Stimulated activated CD4-positive, alpha-beta T cell treated with anti-CD3 and anti-CD28 coated beads, Interleukin-4, amount 100 ng/mL, for 24 hours (primary cell): Measurements from ENCODE around the gene NOVA2.
A peak's percentile ranks its signal among the peaks of the same experiment; 100 is the strongest.

ENCODE experiments used
- DNase-seq: peaks from one replicate; pipeline ENCODE4 v3.0.0-alpha.2; 2020

NOVA2 gene, protein sequence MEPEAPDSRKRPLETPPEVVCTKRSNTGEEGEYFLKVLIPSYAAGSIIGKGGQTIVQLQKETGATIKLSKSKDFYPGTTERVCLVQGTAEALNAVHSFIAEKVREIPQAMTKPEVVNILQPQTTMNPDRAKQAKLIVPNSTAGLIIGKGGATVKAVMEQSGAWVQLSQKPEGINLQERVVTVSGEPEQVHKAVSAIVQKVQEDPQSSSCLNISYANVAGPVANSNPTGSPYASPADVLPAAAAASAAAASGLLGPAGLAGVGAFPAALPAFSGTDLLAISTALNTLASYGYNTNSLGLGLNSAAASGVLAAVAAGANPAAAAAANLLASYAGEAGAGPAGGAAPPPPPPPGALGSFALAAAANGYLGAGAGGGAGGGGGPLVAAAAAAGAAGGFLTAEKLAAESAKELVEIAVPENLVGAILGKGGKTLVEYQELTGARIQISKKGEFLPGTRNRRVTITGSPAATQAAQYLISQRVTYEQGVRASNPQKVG

DNA sequence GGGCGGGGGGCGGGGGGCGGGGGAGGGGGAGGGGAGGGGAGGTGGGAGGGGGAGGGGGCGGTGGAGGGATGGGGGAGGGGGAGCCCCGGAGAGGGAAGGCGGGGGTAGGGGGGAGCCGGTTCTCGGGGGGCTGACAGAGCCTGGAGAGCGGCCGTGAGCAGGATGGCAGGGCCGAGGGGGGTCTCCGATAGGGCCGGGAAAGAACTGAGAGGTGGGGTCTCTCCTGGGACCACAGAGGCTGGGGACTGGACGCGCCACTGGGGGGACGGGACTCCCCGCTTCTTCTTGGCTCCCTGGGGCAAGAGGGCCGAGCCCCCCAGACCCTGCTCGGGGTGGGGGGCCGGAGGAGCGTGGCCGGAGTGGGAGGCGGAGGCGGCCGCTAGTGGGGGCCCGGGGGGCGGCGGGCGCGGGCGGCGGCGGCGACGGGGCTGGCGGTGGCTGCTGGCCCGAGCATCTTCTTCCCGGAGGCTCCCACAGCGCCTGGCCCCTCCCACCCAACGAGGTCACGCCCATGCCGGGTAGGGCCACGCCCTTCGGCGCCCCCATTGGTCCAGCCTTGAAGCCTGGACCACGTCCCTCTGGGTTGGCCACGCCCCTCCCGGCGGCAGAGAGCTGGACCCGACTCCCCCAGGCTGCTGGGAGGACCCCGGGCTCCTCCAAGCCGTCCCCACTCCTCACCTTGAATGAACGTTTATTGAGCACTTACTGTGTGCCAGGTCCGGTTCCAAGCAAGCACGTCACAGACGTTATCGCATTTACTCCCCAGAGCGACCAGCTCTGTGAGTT is at the start of gene NOVA2:
NOVA2 (minus strand) TSS at position 313 of the 786 bp plus-strand sequence. CDS start 514 bp downstream, outside the sequence.
- peak; percentile 27 for DNase-seq

- no peak for DNase-seq
Observed at GRCh38 chr19:46023311-46023779, 49.7 kb upstream of the NOVA2 start.

DNA sequence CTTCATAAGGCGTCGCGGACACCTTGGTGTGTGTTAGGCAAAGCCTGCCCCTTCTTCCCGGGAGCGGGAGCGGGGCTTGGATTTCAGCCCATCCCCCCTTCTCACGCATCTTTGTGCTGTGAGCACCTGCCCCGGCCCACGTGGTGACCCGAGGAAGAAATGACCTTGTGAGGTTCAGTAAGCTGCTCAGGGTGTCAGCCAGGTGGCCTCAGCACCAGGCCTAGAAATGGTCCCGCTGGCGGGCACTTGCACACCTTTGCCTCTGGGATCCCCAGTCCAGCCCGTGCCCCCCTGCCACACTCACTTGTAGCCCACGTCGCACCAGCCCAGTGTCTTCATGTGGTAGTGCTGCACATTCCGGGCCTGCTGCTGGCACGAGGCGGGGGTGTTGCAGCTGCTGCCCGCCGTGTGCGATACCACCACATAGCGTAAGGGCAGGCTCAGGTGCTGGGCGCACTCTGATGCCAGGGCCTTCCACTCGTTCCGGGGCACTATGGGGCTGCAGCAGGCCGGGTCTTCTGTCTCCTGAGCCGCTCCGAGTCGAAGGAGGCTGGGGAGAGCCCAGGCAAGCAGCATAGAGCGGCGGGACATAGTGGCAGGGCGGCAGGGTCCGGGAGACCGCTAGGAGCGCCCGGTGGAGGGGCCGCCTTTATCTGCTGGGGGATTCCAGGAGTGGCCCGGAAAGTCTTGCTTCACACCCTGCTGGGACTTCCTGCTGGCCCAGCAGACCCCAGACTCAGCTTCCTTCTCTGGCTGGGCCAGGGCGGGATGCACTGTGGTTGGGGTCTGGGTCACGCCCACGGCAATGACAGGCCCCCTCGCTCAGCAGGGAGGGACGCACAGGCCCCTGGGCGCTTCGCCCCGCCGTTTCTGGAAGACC is 49.0 kb upstream of the NOVA2 start, which contains the start of gene PGLYRP1:
PGLYRP1 (minus strand) TSS at position 623 of the 880 bp plus-strand sequence; CDS start at position 591, 32 bp downstream.
- DNase-seq: no peak

DNA sequence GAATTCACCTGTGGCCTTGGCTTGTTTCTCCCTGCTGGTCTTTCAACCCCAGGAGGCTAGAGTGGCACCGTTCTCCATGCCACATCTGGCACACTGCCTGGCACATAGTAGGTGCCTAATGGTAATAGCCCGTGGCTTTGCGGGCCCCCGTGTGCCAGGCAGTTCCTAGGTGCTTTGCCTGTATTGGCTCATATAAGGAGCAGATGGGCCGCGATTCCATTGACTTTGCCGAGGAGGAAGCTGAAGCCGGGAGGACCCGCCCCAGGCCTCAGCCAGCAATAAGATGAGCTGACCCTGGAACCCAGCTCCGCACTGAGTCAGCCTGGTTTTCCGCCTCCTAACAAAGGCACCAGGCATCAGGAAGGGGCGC is 48.4 kb upstream of the NOVA2 start:
- no peak for DNase-seq

DNA sequence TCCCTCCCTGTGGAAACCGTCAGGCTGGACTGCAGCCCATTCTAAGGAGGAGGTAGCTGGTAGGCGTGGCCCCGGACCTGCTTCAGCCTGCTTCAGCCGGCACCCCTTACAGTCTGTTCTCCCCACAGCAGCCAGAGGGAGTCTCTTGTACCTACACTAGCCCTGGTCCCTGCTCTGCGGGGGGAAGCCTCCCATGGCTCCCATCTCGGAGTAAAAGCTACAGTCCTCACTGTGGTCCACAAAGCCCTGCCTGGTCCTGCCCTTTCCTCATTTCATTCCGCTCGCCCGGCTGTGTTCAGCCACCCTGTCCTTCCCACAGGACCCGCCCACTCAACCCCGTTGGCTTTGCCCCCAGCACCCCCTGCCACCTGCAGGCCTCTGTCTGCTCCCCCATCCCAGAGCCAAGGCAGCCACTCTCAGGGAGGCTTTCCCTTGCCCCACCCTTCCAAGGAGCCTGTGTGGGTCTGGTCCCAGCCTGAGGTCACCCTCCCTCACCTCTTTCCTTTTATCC is 47.9 kb upstream of the NOVA2 start:
- DNase-seq: no peak

GRCh38 chr19:46020819-46021125 is 47.1 kb upstream of the NOVA2 start:
- no peak for DNase-seq

DNA sequence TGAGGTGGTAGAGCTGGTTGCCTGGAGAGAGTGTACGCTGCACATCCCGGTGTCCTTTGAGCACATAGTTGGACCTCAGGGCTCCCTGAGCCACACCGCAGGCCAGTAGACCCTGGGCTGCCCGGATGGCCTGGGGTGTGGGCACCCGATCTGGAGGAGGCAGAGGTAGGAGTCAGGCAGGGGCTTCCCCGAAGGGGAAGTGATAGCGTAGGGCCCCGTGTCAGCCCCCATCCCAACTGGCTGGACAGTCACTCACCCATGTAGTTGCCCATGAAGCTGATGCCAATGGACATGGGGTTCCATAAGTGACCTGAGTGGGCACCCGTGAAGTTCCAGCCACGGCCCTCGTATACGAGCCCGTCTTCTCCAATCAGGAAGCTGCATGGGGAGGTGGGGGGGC is 45.6 kb upstream of the NOVA2 start:
- no peak for DNase-seq

DNA sequence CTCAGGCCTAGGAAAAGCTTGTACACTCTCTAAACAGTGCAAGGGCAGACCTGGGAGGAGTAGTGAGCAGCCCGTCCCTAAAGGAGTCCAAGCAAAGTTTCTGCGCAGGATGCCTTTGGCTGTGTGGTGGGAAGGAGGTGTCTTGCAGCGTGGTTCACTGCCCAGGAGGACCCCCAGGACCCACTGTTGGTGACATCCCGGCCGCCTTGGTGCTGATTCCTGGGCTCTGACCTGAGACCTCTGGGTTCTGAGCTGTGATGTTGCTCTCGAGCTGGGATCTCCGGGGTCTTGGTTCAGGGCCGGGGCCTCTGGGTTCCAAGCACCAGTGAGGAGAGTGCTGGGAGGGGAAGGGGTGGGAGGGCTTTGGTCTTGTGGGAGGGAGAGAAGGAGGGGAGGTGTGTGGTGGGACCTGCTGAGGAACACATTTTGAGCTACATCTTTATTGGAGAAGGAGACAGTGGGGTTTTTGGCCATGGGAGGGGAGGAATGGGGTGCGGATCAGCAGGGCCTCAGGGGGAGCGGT is 45.1 kb upstream of the NOVA2 start:
- no peak for DNase-seq

GRCh38 chr19:46017874-46018675 is 44.4 kb upstream of the NOVA2 start:
- DNase-seq: no peak

- DNase-seq: no peak
Observed at GRCh38 chr19:46017095-46017429, 43.4 kb upstream of the NOVA2 start.

GRCh38 chr19:46016426-46017094 is 42.9 kb upstream of the NOVA2 start:
- peak; percentile 85 for DNase-seq

DNA sequence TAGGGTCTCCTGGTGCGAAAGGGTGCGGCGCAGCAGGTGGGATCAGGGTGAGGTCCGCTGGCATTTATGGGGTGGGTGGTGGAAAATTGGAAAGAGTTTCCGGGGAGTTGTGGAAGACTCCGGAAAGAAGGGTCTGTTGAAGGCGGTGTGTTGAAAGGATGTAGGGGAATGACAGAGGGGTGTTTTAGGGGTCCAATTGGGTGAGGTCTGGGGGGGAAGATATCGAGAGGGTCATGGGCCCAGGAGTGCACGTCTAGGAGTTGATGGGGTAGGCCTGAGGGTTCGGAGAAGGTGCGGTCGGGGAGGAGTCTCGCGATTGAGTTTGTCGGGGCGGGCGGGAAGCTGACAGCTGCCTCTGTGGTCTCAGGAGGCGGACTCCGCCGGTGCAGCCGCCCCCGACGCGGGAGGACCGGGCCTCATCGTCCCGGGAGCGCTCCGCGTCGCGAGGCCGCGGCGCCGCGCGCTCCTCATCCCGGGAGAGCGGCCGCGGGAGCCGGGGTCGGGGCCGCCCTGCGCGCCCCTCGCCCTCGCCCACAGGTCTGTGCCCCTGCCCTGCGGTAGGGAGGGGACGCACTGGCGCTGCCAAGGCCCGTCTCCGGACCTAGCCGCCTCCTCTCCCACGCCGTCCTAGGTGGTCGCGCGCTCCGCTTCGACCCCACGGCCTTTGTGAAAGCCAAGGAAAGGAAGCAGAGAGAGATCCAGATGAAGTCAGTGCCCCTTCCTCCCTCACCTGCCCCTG is 42.2 kb upstream of the NOVA2 start:
- DNase-seq: peak; percentile 29

DNA sequence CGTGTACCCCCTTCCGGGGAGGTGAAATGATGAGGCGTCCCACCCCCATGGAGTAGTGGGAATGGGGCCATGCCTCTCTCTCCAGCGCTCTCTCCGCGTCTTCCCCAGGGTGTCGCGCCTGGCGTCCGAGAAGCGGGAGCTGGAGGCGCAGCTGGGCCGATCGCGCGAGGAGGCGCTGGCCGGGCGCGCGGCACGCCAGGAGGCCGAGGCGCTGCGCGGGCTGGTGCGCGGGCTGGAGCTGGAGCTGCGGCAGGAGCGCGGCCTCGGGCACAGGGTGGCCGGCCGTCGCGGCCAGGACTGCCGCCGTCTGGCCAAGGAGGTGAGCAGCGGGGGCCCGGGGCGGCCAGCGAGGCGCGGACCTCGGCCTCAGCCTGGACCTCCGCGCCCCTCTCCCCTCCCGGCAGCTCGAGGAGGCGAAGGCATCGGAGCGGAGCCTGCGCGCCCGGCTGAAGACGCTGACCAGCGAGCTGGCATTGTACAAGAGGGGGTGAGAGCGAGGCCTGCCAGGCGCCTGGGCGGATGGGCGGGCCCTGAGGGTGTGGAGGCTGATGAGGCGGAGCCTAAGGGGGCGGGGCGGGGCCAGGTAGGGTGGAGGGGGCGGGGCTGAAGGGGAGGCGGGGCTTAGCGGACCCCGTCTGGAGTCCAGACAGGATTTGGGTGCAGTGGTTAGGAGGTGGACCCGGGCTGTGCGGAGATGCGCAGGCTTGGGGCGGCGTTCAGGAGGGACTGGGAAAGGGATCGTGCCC is 41.4 kb upstream of the NOVA2 start:
- peak; percentile 59 for DNase-seq

DNA sequence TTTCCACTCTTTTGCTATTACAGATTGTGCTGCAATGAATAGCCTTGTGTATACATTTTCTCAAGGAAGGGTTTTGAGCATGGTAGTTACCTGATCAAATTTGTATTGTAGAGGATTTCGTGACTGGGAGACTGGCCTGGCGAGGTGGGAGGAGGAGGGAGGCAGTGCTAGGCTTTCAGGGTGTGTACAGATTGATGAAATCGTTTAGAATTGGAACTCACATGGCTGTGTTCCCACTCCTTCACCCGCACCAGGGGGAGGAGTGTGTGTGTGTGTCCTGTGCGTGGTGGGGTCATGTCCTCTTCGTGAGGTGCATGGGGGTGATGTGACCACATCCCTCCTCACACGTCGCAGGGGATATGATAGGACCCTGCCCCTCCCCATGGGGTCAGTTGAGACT is 40.9 kb upstream of the NOVA2 start:
- DNase-seq: no peak

GRCh38 chr19:46009530-46010510 is 36.2 kb upstream of the NOVA2 start:
- peak; percentile 73 for DNase-seq

DNA sequence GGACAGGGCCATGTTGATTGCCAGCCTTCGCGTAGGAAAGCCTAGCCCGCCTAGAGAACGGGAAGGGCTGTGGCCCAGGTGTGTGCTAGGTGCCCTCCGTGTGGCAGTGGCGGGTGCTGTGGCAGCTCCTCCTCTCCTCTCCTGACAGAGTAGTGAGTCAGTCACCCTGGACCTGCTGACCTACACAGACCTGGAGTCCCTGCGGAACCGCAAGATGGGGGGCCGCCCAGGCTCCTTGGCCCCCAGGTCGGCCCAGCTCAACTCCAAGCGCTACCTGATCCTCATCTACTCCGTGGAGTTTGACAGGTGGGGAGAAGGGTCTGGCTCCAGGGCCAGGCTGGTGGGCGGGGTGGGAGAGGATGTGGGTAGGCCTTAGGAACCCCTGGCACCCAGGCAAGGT is 32.7 kb upstream of the NOVA2 start:
- DNase-seq: no peak

DNA sequence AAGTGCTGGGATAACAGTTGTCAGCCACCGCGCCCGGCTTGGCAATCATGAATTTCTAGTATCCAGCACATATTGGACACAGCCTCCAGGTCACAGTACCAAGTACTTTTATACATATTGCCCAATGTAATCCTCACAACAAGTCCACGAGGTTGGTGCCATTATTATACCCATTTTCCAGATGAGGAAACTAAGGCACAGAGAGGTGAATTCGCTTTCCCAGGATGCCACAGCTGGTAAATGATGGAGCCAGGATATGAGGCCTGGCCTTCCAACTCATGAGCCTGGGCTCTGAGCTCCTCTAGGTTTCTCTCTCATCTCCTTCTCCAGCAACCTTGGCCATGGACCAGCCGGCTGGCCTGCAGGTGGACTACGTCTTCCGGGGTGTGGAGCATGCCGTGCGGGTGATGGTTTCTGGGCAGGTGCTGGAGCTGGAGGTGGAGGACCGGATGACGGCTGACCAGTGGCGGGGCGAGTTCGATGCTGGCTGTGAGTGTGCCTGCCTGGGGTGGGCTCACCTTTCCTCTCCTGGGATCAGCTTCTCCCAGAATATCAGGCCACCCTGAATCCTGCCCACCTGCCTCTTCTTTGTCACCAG is 29.1 kb upstream of the NOVA2 start:
- DNase-seq: no peak
